Uterus (tissue), 4 donors: ENCODE data around the gene DYNC2H1. TPM values are rescaled to one million over a fixed set of nuclear protein-coding genes. Genes with fewer than 3 reads are reported as not detected.

ENCODE experiments used
- DNase-seq, 2 donors: peaks; one replicate each; pipeline ENCODE4 v3.0.0-alpha.2; 2019 to 2020
- H3K27ac ChIP-seq, 2 donors: fragments of 200-600 bp; sonication (generic); 1 replicate in 1 of 2; 2 replicates in 1 of 2; pipeline ENCODE4 v1.5.1; 2016 to 2018
- H3K27me3 ChIP-seq, 2 donors: fragments of 200-600 bp; sonication (generic); one replicate each; pipeline ENCODE4 v1.5.1; 2018 to 2019; ENCODE audit warnings: control low read depth in 1 of 2
- H3K36me3 ChIP-seq, 2 donors: fragments of 200-600 bp; sonication (generic); one replicate each; pipeline ENCODE4 v1.5.1; 2019; ENCODE audit warnings: control low read depth in 1 of 2
- H3K4me1 ChIP-seq, 2 donors: fragments of 200-600 bp; sonication (generic); one replicate each; pipeline ENCODE4 v1.5.1; 2018 to 2019; ENCODE audit warnings: control low read depth in 1 of 2
- H3K4me3 ChIP-seq, 2 donors: fragments of 200-600 bp; sonication (generic); 1 replicate in 1 of 2; 2 replicates in 1 of 2; pipeline ENCODE4 v1.5.1; 2018 to 2019; ENCODE audit warnings: mild to moderate bottlenecking in 1 of 2
- H3K9me3 ChIP-seq, 2 donors: fragments of 200-600 bp; sonication (generic); one replicate each; pipeline ENCODE4 v1.5.1; 2019; ENCODE audit warnings: control low read depth in 1 of 2
- CTCF ChIP-seq, 4 experiments: fragments of 200-600 bp in 2 of 4; fragments of 450-650 bp in 2 of 4; sonication (generic) in 2 of 4; IDR thresholded peaks; one replicate each; pipeline ENCODE4 v1.5.1; 2016 to 2019; ENCODE audit warnings: antibody characterized with exemption in 4 of 4, mild to moderate bottlenecking in 2 of 4, moderate library complexity in 1 of 4
- POLR2A ChIP-seq, 2 donors: fragments of 450-650 bp; IDR thresholded peaks; one replicate each; pipeline ENCODE4 v1.6.1; 2016; ENCODE audit warnings: antibody characterized with exemption in 2 of 2, mild to moderate bottlenecking in 1 of 2, moderate library complexity in 1 of 2
- intact Hi-C: fragments of 100-400 bp; cut with DNase I; formaldehyde crosslinking; loops from one replicate; pipeline ENCODE4 v1.15.1; 2023; ENCODE audit warnings: low total_unique reads
- total RNA-seq, 4 donors: library from RNA; depleted of rRNA in 3 of 4; stranded (reverse); fragments of >200 nt in 3 of 4; gene quantifications; one replicate each; pipeline versions ENCODE4 v1.1.0 to v1.2.4, GENCODE V29; 2014 to 2023
- donor health status: DM: yes; HTN: yes; CAD: no.

The DYNC2H1 gene
- total RNA-seq, 4 donors from 2014 or later, result 24.8 to 96.1 (median 53.5) TPM

- DNase-seq, result no peak
- no peaks in the 10 kb centered on the region for H3K27me3 ChIP-seq
- peaks cover 0 to 4% of the 10 kb centered on the region in 2 donors for H3K36me3 ChIP-seq
- intact Hi-C loops, result no loop called here
- no peaks in the 10 kb centered on the region for H3K4me1 ChIP-seq
- H3K4me3 ChIP-seq, result no peak overlapping the region
- no peak overlapping the region for H3K27ac ChIP-seq
- TF ChIP-seq POLR2A (IDR thresholded peaks at IDR 0.05) (no peak), CTCF (IDR thresholded peaks at IDR 0.05) (no peak)
- no peaks in the 10 kb centered on the region for H3K9me3 ChIP-seq
Observed at GRCh38 chr11:103325686-103326069, 216.5 kb downstream of the DYNC2H1 start.

DNA sequence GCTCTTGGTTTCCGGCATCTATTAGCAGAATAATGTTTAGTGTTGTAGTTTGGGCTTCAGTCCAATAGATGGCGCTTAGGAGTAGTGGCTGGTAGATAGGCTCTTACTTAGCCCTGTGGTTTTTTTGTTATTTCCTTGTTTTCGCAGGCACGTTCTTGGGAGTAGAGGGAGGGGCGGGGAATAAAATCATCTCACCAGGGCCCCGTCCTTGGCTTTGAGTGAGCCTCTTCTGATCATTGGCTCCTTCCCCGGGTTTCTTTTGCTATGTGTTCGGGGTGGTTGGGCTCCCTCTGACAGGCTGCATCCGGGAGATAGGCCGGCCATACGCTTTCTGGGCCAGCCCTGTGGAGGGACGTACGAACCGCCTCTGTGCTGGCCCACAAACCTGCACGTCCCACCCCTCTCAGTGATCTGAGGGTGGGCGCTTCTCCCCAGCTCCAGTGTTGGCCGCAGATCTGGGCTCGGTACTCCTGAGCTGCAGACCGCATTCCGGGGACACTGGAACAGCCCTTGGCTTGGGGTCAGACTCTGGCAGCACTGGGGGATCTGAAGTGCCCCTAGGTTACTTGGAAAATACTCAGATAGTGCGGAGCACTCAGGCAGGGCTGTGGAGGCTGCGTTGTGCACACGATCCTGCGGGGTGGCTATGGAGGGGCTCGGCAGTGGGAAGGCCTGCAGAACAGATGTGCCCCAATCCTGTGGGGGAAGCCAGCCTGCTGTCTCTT is 217.0 kb downstream of the DYNC2H1 start:
- Histone ChIP-seq H3K9me3 (no peaks in the 10 kb centered on the region), H3K36me3 (peaks cover 0 to 2% of the 10 kb centered on the region in 2 donors), H3K27ac (no peak overlapping the region), H3K27me3 (no peaks in the 10 kb centered on the region), H3K4me1 (no peaks in the 10 kb centered on the region), H3K4me3 (no peak overlapping the region)
- no peak for DNase-seq
- TF ChIP-seq POLR2A (IDR thresholded peaks at IDR 0.05) (no peak), CTCF (IDR thresholded peaks at IDR 0.05) (peak in 1 of 4 experiments; percentile 19)
- intact Hi-C loops, result no loop called here

DNA sequence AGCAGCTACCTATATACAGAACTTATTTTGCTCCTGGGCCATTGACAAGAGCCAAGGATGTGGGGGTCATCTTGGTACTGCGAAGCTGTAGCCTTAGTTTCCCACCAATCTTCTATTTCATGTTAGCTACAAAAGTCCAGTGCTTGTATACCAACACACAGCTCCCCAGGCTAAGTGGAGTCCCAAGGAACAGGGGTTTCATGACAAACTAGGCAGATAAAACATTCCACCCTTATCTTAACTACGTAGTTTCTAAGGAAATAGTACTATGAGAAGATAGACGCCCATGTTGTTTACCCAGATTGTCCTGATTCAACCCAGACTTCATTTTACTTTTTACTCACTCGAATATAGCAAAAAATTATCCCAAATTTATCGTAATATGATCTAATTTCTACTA is 218.5 kb downstream of the DYNC2H1 start:
- H3K36me3 ChIP-seq, result no peaks in the 10 kb centered on the region
- H3K27ac ChIP-seq, result no peak overlapping the region
- no peaks in the 10 kb centered on the region for H3K27me3 ChIP-seq
- no peaks in the 10 kb centered on the region for H3K9me3 ChIP-seq
- H3K4me3 ChIP-seq, result no peak overlapping the region
- intact Hi-C loops, result no loop called here
- no peaks in the 10 kb centered on the region for H3K4me1 ChIP-seq
- no peak for DNase-seq
- TF ChIP-seq CTCF (IDR thresholded peaks at IDR 0.05) (no peak), POLR2A (IDR thresholded peaks at IDR 0.05) (no peak)

DNA sequence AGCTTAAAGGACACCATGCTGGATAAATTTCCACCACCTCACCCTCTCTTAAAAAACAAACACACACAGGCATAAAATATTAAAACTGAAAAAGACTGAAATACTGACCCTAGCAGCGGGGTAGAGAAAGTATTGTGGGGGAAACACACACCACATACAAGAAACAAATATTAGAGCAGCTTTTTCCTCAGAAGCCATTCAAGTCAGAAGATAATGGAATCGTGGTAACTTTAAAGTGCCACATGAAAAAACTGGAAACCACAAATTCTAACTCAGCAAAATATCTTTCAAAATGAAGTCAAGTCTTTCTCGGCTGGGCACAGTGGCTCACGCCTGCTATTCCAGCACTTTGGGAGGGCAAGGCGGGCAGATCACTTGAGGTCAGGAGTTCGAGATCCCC is 223.2 kb downstream of the DYNC2H1 start:
- Histone ChIP-seq H3K9me3 (no peaks in the 10 kb centered on the region), H3K4me3 (no peak overlapping the region), H3K27me3 (no peaks in the 10 kb centered on the region), H3K36me3 (no peaks in the 10 kb centered on the region), H3K27ac (no peak overlapping the region), H3K4me1 (no peaks in the 10 kb centered on the region)
- TF ChIP-seq POLR2A (IDR thresholded peaks at IDR 0.05), result no peak
- TF ChIP-seq CTCF (IDR thresholded peaks at IDR 0.05), result no peak
- no peak for DNase-seq
- intact Hi-C loops, result no loop called here

GRCh38 chr11:103338621-103339484 is 229.6 kb downstream of the DYNC2H1 start:
- intact Hi-C loops, result no loop called here

More at GRCh38 chr11:103338621-103339484, 229.6 kb downstream of the DYNC2H1 start:
- H3K4me3 ChIP-seq, result no peak overlapping the region
- H3K4me1 ChIP-seq, result no peaks in the 10 kb centered on the region
- no peaks in the 10 kb centered on the region for H3K9me3 ChIP-seq
- no peaks in the 10 kb centered on the region for H3K27me3 ChIP-seq
- H3K27ac ChIP-seq, result no peak overlapping the region
- TF ChIP-seq CTCF (IDR thresholded peaks at IDR 0.05) (no peak), POLR2A (IDR thresholded peaks at IDR 0.05) (no peak)
- no peak for DNase-seq
- no peaks in the 10 kb centered on the region for H3K36me3 ChIP-seq
